Activated CD8-positive, alpha-beta memory T cell treated with anti-CD3 and anti-CD28 coated beads, Interleukin-2, amount 50 U/mL, for 48 hours (primary cell): ENCODE measurements around the gene ROBO1.

Source experiments
- DNase-seq: peaks from one replicate; pipeline ENCODE4 v3.0.0-alpha.2; 2020

ROBO1 gene

DNA sequence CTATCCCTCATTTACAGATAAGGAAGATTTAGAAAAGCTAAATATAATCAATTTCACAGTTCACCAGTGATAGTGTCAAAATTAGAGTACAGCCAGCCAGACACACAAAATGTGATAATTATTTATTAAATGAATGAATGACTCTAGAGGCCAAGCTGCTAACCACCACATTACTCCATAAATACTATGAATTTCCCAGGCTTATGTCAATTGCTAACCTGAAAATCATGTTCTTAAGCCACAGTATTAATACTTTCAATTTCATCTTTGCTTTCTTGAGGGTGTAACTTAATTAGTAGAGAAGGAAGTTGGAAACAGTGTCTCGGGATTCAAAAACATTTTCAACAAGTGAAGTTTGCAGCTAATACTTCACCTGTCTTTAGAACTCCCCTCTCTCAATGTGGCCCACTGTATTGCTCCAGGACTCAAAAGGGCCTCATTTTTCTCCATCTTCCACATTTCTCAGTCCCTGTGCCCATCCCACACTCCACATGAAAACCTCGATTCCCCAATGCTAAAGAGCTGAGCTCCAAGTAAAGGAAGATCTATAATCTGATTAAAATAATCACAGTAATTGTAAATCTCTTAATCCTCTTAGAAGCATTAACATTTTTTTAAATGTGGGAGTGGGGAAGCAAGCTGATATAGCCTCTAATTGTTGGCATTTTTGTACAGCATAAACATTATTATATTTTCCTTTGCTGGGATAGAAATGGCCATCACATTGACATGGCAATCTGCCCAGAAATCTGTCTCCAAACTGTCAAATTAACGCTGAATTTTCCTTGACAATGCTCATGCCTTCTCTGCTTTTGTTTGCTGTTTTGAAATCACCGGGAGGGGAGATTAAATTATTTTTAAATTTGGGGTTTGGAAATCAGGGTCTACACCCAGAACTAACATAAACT is 765.1 kb downstream of the ROBO1 start:
- DNase-seq, result no peak

DNA sequence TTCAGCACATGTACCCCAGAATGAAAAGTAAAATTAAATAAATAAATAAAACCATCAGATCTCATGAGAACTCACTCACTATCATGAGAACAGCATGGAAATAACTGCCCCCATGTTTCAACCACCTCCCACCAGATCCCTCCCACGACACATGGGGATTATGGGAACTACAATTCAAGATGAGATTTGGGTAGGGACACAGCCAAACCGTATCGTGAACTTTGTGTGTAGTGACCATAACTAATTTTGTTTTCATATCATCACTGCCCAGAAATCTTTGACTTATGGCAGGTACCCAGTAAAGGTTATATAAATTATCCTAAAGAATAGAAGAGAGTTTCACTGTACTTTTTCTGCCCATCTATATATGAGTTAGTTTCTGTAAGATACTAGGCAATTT is 766.5 kb downstream of the ROBO1 start:
- no peak for DNase-seq

DNA sequence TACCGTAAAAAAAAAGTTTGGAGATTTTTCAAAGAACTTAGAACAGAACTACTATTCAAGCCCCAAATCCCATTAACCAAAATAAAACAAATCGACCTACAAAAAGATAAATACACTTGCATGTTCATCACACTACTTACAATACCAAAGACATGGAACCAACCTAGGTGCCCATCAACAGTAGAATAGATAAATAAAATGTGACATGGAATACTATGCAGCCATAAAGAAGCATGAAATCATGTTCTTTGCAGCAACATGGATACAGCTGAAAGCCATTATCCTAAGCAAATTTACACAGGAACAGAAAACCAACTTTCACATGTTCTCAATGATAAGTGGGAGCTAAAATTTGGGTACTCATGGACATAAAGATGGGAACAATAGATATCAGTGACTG is 768.7 kb downstream of the ROBO1 start:
- no peak for DNase-seq

DNA sequence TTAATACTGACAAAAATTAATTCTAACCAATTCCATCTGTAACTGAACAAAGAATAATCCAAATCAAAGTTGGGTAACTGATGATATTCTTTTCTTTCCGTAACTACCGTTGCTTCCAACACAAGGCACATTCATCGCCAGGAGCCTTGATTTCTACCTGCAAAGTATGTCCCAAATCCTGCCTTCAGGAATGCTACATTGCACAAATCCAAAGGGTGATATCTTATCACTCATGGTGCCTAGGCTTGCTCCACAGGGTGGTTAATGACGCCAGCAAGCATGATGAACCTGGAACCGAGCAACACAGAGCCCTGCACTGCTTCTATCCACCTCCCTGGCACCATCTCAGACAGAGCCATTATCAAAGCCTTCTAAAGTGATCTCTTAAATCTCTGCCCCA is 772.7 kb downstream of the ROBO1 start:
- no peak for DNase-seq

DNA sequence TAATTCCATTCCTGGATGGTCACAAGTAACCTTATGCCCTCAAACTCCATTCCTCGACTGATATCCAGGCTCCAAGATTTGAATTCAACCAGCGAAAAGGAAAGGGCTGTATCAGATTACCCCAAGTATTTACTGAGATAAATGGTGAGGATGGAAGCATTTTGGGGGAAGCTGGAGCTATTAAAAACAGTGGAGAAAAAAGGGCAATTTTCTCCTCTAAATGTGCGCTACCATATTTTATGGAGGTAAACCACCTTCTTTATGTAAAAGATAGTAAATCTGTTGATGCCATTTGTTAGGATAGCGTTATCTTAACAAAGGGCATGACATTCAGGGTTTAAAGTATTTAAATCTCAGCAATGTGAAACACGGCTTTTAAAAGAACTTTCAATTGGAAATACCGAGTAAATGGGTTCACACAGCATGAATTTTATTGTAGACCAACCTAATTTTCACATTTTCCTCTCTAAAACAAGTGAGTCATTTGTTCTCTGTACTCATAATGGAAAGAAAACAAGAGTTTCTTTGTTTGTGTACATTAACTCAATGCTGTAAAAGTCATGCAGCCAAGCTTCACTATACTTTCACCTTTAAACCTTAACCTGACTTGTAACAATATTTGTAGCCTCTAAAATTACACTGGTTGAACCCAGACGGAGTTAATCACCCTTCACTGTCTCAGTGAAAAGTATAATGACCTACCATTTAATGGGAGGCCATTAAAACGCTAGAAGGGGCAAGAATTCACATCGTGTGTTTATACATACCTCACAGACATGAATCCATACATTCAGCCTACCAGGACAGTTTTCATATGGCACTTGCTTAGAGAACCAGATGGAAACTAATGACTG is 773.4 kb downstream of the ROBO1 start:
- DNase-seq, result no peak

DNA sequence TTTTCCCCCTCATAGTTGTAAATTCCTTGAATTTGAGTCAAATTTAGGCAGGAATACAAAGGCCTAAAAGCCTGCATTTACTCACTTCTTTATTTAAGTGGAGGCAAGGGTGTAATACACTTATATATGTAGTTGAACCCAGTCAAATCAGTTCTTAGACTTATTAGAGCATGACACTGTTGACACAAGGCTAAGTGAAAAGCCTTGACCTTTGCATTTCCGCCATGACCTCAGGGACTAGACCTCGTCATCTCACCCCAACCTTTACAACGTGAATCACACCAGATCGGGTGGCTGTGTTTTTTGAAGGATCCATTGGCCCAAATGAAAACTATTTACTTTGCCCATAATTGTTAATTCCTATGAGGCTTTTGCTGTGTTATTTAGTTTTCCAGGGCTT is 774.4 kb downstream of the ROBO1 start:
- DNase-seq, result no peak

DNA sequence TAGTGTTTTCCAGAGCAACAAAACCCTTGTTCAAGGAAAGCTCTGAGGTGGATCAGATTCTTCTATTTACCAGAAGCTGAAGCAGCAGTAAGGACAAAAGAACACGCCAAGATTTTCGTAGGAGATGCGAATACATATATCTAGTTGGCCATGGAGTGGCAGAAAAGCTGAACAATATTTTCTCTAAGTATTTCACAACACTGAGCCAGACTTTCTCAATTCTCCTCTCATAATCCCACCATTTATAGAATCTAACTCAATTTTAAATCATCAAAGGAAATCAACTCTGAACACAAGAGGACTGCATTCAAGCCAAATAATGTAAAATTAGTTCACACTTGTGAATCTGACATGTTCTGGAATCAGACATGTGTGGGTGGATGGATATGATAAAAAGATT is 775.0 kb downstream of the ROBO1 start:
- DNase-seq, result no peak

DNA sequence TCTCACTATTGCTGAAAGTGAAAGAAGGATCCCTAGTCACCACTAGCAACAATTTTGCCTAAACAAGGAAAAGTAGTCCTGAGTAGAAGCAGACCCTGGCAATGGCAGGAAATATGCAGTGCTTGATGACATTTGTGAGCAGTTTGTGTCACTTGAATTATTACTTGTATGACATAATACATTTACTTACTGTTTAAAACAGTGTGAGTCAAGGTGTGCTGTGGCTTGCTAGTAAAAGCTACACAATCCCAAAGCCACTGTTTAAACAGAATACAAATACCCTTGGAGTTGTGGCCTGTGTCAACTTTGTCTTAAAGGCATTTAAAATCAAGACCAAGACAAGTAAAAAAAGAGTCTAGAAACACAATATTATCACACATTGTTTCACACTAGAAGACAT is 775.4 kb downstream of the ROBO1 start:
- no peak for DNase-seq

DNA sequence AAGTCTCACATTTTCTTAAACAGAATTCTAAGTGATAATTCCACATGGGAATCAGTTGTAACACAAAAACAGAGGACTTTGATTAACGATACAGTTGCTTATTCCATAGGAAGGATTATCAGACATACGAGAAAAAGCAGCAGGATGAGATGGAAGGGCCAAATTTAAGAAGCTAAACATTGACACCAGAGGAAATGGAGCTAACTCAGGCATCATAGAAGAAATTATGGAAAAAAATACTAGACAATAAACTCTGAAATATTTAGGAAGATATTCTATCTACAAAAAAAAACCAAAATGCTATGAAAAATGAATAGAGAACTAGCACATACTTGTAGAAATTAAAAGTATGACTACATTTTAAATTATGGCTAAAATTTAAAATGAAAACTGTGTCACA is 776.1 kb downstream of the ROBO1 start:
- no peak for DNase-seq

DNA sequence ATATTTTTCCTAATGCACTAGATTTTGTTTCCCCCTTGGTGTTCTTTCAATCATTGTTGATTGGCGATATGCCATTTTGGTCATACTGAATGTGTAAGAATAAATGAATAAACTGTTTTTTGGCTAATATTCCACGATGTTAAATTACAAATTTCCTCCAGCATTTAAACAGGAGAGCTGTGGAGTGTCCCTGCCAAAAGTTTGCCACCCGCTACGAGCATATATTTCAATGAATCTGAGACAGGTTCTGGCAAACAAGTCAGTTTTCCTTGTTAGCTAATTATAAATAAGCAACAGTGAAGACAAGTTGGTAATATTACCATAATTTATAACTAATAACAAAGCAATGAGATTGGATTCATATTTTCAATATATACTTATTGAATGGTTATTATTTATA is 777.6 kb downstream of the ROBO1 start:
- no peak for DNase-seq

DNA sequence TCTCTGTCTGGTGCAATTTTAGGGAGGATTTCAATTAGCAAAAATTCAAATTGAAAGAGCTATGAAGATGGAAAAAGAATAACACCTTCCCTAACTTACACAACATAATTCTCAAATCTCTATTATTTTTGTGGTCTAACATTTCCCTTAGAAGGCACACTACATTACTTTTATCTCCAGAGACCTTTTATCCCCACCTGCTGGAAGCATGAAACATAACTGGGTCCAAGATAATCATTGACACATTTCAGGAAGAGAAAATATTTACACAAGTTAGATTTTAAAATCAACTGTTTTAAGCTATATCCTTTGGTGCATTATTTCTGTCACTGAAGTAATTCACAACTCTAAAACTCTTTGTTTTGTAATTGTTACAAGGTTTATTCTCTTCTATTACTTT is 779.5 kb downstream of the ROBO1 start:
- DNase-seq, result no peak

DNA sequence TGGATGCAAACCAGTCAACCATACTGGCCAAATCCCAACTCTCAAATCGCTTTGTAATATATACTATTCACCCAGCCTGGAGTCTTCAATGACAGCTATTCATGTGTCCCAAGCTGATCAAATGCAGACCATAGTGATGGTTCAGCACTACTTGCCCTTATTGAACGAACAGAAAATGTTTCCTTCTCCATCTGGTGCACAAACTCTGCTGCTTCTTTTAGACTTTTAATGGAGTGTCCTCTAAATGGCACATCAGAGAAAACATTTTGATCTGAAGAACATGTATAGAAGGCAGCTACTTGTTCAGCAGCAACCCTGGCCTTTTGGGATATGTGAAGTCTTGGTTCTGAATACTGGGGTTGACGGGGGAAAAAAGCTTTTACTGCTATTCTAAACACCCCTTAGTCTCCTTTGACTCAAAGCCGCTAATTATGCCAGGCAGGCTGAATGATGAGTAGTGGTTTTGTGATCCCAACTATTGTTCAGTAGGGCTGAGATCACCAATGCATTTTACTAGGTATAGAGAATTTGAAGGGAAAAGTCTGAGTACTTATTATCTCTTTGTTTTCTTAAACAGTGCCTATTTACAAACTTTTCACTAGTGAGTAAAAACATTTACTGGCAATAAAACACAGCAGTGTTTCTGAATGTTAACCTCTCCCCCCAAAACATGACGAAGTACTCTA is 781.2 kb downstream of the ROBO1 start:
- no peak for DNase-seq

DNA sequence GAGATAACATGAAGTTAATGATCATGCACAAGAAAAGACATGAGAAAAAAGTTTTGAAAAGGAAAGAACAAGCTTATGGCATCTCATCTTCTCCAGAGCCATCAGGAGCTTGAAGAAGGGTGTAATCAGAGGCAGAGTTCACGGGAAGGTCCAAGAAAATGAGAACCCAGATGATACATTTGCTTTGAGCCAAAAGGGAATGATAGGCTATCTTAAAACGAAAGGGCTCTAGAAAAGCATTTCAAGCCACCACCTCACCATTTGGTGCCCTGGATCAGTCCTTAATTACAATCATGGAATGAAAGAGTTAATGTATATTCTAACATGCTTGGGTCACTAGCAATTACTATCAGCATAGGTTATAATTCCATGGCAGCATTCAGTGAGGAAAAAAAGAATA is 781.8 kb downstream of the ROBO1 start:
- no peak for DNase-seq

DNA sequence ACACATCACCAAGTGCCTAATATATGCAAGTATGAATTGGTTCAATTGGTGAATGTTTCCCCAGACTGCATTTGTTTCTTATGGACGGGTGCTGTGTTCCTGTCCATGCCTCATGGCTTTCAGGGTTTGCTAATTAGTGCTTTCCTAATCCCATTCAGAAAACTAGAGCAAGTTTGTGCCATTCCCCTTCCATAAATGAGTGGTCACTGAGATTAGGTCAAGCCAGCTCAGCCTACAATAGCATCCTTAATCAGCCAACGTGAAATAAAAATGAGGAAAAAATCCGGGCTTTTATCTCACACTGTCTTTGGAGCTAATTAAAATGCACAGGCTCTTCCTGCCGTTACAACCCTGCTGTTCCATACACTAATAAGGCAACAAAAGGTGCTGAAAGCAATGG is 788.8 kb downstream of the ROBO1 start:
- no peak for DNase-seq

DNA sequence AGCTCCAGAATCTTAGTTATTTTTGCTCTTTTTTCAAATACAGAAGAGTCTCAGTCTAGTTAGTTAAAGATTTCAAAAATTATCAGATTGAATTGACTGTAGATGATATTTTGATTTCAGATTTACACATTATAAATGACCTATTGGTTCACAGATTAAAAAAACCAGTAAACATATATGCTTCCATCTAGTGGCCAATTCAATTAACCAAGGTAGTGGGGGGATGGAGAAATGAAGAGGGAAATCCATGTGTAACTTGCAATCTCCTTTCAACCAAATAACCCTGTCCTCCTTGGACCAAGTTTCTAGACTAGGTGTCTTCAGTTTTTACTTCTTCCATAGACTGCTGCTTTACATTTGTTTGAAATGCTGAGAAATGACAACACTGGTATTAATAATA is 789.8 kb downstream of the ROBO1 start:
- no peak for DNase-seq

DNA sequence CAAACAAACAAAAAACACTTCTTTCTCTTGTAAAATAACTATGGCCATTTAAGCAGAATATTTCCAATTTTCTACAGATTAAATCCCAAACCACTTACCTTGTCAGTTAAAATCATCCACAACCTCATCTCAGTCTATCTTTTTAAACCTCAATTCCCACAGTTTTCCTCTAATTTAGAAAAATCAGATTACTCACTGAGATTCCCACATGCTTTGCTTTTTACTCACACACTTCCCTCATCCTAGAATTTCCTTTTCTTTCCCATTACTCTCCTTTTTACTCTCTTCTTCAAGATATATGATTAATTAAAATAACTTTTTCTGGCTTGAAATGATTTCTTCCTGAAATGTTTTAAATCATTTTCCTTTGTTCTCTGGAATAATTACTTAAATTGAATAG is 790.7 kb downstream of the ROBO1 start:
- DNase-seq, result no peak

DNA sequence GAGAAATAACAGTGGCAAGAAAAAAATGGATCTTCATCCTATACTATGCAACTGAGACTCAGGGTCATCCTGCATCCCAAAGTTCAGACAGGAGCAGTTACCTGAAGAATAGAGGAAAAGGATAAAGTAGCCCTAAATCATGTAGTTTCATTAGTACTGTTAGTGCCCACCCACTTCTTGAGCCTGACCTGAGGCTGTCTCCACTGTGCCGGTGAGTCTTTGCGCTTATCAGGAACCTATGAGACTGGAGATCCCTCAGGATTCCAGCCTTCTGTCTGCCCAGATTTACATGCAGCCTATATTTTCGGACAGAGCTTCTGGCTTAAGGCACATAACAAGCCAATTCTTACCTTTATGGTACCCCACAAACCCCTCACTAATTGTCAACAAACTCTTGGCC is 791.6 kb downstream of the ROBO1 start:
- no peak for DNase-seq

DNA sequence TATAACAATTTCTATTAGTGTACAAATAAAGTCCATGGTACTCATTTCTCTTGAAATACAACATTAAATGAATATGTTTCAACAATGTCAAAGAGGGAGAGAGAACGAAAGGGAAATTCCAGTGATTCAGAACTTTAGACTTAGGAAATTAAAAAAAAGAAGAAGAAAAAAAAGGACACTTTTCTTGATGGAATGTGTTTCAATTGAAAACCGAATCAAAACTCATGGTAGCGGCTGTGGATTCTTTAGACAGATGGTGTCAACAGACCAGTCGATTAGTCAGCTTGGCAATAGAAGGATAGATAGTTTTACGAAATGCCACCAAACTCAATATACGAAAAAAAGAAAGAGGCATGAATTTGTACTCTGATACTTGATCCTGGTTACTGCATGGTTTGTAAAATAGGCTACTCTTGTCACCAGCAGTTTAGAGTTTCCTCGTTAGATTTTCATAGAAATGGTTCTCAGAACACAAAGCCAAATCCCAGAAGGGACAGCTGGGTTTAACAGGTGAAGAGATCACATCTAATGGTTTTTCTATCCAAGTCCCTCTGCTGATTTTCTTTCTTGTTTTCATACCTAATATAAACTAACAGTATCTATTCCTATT is 793.5 kb downstream of the ROBO1 start:
- no peak for DNase-seq

DNA sequence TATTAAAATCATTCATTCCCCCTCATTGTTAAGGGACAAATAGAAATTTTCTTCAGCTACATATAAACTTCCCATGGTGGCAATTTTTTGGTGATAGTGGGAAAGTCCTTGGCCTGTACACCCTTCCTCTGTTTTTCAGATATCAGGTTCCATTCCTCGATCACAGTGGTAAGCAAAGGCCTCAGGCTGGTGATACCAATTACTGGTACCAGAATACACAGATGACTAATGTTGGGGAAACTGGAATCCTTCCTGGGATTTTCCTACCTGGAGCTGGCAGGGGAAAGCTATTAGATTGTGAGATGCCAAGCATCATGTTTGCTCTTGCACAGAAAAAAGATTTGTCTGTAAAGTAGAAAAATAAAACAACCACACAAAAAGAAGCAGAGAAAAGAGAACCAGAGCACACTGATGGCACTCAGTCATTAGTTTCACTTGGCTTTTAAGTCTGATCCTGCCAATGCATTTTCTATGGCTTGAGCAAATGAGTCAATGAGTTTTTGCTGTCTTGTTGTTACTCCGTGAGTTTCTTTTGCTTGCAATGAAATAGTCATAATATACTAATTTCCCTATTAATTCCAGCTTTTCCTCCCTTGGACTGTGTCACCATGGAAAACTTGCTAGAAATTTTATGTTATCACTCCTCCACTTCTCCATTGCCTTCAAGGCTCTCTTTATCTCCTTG is 795.0 kb downstream of the ROBO1 start:
- no peak for DNase-seq

DNA sequence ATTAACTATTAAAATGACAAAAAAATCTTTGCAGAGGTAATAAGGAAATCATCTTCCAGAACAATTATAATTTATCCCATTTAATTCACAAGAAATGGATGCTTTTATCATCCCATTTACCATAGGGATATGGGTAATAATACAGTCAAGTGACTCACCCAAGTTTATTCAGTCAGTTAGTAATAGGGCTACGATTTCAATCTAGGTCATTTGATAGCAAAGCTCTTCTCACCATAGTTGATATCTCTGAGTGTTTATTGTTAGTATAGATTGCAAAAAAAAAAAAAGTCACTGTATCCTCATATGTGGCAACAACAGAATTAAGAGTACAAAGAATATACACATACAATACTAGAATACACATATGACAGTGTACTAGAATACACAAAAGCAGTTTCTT is 797.1 kb downstream of the ROBO1 start:
- no peak for DNase-seq

DNA sequence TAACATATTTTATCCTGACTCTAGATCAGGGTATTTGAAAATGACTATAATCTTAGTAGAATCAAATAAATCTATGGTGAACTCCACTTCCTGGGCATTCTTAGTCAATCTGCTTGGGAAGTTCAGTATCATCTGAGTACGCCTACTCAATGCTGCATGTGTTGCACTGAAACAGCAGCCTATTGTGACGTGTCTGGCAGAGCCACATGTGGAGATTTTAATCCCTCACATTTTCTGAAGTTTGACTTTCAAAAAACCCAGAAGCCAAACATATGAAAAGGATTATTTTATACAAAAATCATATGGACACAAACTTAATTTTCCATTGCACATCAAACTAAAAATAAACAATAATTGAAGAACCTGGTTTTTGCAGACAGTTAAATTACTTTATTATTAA is 798.3 kb downstream of the ROBO1 start:
- DNase-seq, result no peak

DNA sequence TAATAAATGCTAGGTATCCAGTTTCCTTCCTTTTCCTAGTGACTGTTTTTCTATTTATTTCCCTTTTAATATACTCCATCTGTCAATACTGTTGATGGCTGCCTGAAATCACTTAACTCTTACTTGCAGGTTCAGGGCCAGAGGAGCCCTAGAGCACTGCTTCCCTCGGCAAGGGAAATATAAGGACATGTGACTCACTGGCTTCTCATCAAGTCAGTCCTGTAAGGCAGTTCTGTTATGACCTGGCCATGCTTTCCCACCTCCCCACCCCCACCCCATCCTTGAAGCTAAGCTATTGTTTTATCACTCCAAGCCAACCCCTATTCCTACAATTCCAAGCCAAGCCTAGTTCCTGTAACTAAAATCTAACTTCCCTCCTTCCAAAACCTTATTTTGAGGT is 800.7 kb downstream of the ROBO1 start:
- DNase-seq, result no peak

DNA sequence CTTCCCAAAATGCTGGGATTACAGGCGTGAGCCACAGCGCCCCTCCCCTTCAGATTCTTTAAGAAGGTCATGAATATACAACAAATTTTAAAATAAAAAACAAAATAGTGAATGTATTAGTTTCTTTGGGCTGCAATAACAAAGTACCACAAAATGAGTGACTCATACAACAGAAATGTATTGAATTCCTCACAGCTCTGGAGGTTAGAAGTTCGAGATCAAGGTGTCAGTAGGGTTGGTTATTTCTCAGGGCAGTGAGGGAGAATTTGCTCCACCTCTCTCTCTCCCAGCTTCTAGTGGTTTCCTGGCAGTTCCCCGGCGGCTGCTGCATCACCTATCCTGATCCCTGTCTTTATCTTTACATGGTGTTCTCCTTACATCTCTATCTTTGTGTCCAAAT is 804.0 kb downstream of the ROBO1 start:
- DNase-seq, result no peak
